Prostate gland (tissue), 2 donors: ENCODE results near the gene KCNRG.

Experiments used
- CTCF ChIP-seq, 4 experiments: fragments of 200-600 bp in 2 of 4; fragments of 450-650 bp in 2 of 4; sonication (generic) in 2 of 4; IDR thresholded peaks; 1 replicate in 3 of 4; 2 replicates in 1 of 4; pipeline ENCODE4 v1.5.1; 2016 to 2019; ENCODE audit warnings: antibody characterized with exemption in 4 of 4, mild to moderate bottlenecking in 2 of 4, moderate library complexity in 2 of 4
- POLR2A ChIP-seq: fragments of 450-650 bp; IDR thresholded peaks from one replicate; pipeline ENCODE4 v1.6.1; 2016; ENCODE audit warnings: antibody characterized with exemption, mild to moderate bottlenecking

- TF ChIP-seq CTCF (IDR thresholded peaks at IDR 0.05): no peak
- no peak for TF ChIP-seq POLR2A
These were observed 38.6 kb downstream of the KCNRG start for GRCh38 chr13:50053844-50054243.
